ENCODE data around the gene ANKRD2. TPM values are rescaled to one million over a fixed set of nuclear protein-coding genes. Genes with fewer than 3 reads are reported as not detected.

Gene ANKRD2
- total RNA-seq, 3 donors from 2014 or later (not counting 1 experiment from before 2014, with no cell fraction given), result not detected

- H3K27ac Mint-ChIP-seq, result no peak overlapping the region
- no peaks in the 10 kb centered on the region for H3K9me3 Mint-ChIP-seq
- 89% methylated on average over 4 of the region's 4 CpGs for WGBS (ENCODE audit: insufficient coverage)
- no peaks in the 10 kb centered on the region for H3K36me3 Mint-ChIP-seq
- Histone ChIP-seq H3K27ac (ENCODE audit: low read length) (no peak overlapping the region), H3K36me3 (ENCODE audit: control insufficient read depth, insufficient read depth, low read length) (no peaks in the 10 kb centered on the region), H3K9me3 (ENCODE audit: control insufficient read depth, insufficient read depth, low read length) (no peaks in the 10 kb centered on the region), H3K4me3 (ENCODE audit: low read length) (no peak overlapping the region), H3K27me3 (ENCODE audit: control insufficient read depth, insufficient read depth, low read length) (no peaks in the 10 kb centered on the region), H3K4me1 (ENCODE audit: control insufficient read depth, insufficient read depth, low read length) (peaks cover 2% of the 10 kb centered on the region)
- intact Hi-C loops (cut with micrococcal nuclease), result no loop called here
- no peak overlapping the region for H3K4me3 Mint-ChIP-seq
- peaks cover 0 to 4% of the 10 kb centered on the region in 2 donors for H3K27me3 Mint-ChIP-seq (ENCODE audit: low read depth in 2 of 2)
- TF ChIP-seq CTCF (IDR thresholded peaks at IDR 0.05), result no peak
- peaks cover 0 to 3% of the 10 kb centered on the region in 2 donors for H3K4me1 Mint-ChIP-seq
- no peak for ATAC-seq
- no peak for DNase-seq
Measured at GRCh38 chr10:97547962-97548361, 24.6 kb upstream of the ANKRD2 start.

DNA sequence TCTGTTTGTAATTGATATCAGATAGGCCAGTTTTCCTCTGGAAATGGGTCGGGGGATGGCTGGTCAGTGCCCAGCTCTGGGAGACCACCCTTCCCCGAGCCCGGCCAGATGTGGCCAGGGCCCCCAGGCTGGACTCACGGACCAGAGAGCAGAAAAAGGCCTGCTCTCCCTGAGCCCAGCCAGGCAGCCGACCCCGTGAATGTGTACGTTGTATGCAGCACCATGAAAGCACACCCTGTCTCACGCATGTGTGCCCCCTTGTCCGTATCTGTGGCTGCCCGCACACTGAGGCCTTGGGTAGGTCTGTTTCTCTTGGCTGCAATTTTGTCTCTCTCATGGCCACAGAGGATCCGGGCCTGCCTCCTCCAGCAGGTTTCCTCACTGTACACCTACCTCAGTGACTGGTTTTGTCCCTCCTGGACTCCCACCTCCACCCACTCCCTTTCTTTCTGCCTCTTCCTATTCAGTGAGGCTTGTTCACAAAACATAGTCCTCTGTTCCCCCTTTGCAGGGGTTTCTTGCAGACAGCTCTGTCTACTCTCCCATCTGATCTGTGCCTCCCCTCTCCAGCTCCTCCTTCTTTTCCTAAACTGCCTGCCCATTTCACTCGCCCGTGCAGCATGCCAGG is 23.6 kb upstream of the ANKRD2 start:
- no peaks in the 10 kb centered on the region for H3K9me3 Mint-ChIP-seq
- H3K27me3 Mint-ChIP-seq (ENCODE audit: low read depth in 2 of 2), result peaks cover 0 to 4% of the 10 kb centered on the region in 2 donors
- H3K4me1 ChIP-seq (ENCODE audit: control insufficient read depth, insufficient read depth, low read length), result no peaks in the 10 kb centered on the region
- no peak overlapping the region for H3K4me3 Mint-ChIP-seq
- H3K27me3 ChIP-seq (ENCODE audit: control insufficient read depth, insufficient read depth, low read length), result no peaks in the 10 kb centered on the region
- no peaks in the 10 kb centered on the region for H3K9me3 ChIP-seq (ENCODE audit: control insufficient read depth, insufficient read depth, low read length)
- H3K36me3 Mint-ChIP-seq, result no peaks in the 10 kb centered on the region
- H3K4me1 Mint-ChIP-seq, result peaks cover 0 to 4% of the 10 kb centered on the region in 2 donors
- H3K36me3 ChIP-seq (ENCODE audit: control insufficient read depth, insufficient read depth, low read length), result no peaks in the 10 kb centered on the region
- no peak overlapping the region for H3K27ac ChIP-seq (ENCODE audit: low read length)
- DNase-seq, result no peak
- H3K27ac Mint-ChIP-seq, result no peak overlapping the region
- no peak for TF ChIP-seq CTCF (IDR thresholded peaks at IDR 0.05)
- 91% methylated on average over 13 of the region's 13 CpGs for WGBS (ENCODE audit: insufficient coverage)
- intact Hi-C loops (cut with micrococcal nuclease), result no loop called here
- ATAC-seq, result no peak
- H3K4me3 ChIP-seq (ENCODE audit: low read length), result no peak overlapping the region

- no peak for TF ChIP-seq CTCF (IDR thresholded peaks at IDR 0.05)
- WGBS (ENCODE audit: insufficient coverage), result 87% methylated on average over 13 of the region's 13 CpGs
- H3K36me3 ChIP-seq (ENCODE audit: control insufficient read depth, insufficient read depth, low read length), result no peaks in the 10 kb centered on the region
- no peak overlapping the region for H3K27ac Mint-ChIP-seq
- H3K9me3 Mint-ChIP-seq, result no peaks in the 10 kb centered on the region
- no peak for DNase-seq
- no peaks in the 10 kb centered on the region for H3K36me3 Mint-ChIP-seq
- no peaks in the 10 kb centered on the region for H3K27me3 ChIP-seq (ENCODE audit: control insufficient read depth, insufficient read depth, low read length)
- intact Hi-C loops (cut with micrococcal nuclease), result no loop called here
- H3K4me1 Mint-ChIP-seq, result peaks cover 0 to 4% of the 10 kb centered on the region in 2 donors
- no peak overlapping the region for H3K27ac ChIP-seq (ENCODE audit: low read length)
- no peak overlapping the region for H3K4me3 Mint-ChIP-seq
- H3K9me3 ChIP-seq (ENCODE audit: control insufficient read depth, insufficient read depth, low read length), result no peaks in the 10 kb centered on the region
- H3K4me3 ChIP-seq (ENCODE audit: low read length), result no peak overlapping the region
- no peak for ATAC-seq
- H3K27me3 Mint-ChIP-seq (ENCODE audit: low read depth in 2 of 2), result peaks cover 0 to 4% of the 10 kb centered on the region in 2 donors
- H3K4me1 ChIP-seq (ENCODE audit: control insufficient read depth, insufficient read depth, low read length), result no peaks in the 10 kb centered on the region
Measured at GRCh38 chr10:97549587-97550322, 22.8 kb upstream of the ANKRD2 start.

Measured in natural killer cell (primary cell).